ENCODE data around the gene SNX9. TPM values are rescaled to one million over a fixed set of nuclear protein-coding genes. Genes with fewer than 3 reads are reported as not detected.
"Not testable (repeated sequence)": the region's sequence is repeated elsewhere in the genome, so short reads cannot be mapped to it uniquely, and the experiment has no call there.

The SNX9 gene
- total RNA-seq, result 34.4 TPM
- long read RNA-seq, full-length matches to known transcripts, result 112 of 152 reads
- long read RNA-seq, partial matches to known transcripts, result 17 of 152 reads
- long read RNA-seq, other reads (novel, unspliced or antisense), result 23 of 152 reads

DNA sequence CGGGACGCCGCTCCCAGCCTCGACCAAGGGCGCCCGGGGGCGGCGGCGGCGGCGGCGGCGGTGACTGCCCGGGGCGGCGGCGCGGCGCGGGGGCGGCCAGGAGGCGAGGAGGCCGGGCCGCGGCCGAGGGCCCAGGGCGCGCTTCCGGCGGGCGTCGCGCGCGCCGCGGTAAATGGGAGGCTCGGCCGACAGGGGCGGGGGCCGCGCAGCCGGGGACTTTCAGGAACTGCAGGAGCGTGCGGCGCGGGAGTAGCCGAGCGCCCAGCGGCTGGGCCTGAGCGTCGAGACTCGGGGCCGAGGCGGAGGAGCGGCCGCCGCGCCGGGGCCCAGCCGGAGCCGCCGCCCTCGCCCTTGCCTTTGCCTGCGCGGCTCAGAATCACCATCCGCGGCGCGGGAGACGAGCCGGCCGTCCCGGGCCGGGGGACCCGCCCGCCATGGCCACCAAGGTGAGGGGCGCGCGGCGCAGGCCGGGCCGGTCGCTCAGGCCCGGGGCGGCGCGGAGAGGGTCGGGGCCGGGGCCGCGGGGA, at the start of gene SNX9:
Gene SNX9, plus strand, starts transcription at position 246 of the 527 bp plus-strand sequence. Its CDS starts 189 bp downstream, at position 435.
- ATAC-seq (ENCODE audit: poor library complexity), result peak; percentile 91
- intact Hi-C loops (cut with DNase I), result no loop called here

DNA sequence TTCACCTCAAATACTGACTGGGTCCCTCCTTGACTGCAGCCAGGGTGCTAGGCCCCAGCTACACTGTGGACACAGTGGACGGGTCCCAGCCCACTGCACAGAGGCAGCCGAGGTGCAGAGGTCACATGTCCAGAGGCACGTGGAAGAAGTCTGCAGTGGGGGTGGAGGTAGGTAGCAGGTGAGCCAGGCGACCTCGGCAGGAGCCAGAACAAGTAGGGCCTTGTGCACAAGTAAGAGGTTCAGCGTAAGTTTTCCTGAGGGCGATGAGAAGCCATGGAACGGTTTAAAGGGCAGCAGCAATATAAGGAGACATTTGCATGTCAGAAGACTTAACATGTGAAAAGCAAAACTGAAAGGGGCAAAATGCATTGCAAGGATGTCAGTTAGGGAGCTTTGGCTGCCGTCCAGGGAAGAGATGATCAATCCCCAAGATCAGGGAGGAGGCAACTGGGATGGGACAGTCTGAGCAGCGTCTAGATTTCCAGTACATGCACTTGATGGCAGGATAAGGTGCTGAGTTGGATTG, 49.7 kb upstream of the SNX9 start:
- ATAC-seq (ENCODE audit: poor library complexity) (no peak), DNase-seq (no peak)
- intact Hi-C loops (cut with DNase I), result no loop called here

More for the DNA sequence above, at the start of gene SNX9:
- peak; percentile 89 for DNase-seq

DNA sequence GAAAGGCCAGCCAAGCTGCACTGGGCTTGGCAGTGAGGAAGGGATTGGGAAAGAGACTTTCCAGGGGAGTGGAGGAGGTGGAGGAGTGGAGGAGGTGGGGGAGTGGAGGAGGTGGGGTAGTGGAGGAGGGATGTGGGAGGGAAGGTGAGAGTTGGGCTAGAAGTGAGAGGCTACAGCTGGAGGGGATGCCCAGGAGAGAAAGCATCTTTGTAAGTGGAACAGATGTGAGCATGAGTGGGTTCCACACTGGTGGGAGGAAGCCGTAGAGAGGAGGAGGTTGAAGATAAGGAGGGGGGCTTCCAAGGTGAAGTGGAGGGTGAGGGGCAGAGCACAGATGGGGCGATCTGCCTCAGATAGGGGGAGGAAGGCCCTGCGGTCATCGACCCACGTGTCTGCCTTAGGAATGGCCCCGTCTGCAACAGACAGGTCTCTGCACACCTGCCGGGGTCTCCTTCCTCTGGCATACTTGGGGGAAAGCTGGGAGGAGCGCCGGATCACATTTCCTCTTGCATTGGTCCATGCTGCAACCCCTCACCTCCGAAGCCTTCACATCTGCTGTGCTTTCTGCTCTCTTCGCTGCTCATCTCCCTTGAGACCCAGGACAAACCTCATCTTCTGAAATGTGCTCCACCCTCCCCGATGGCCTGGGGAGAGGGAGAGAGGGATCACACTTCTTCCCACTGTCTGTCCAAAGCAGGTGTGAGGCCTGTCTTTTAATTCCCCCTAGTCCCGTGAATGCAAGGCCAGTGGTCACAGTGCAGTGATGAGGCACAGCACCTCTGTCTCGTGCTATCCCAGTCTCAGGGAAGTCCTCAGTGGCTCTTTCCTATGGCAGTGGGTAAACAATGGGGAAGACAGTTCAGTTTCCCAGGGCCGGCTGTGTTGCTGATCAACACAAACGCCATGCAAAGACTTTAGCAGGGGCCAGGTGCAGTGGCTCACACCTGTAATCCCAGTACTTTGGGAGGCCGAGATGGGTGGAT, 48.6 kb upstream of the SNX9 start:
- intact Hi-C loops (cut with DNase I), result no loop called here
- DNase-seq (no peak), ATAC-seq (ENCODE audit: poor library complexity) (peak; percentile 56)

DNA sequence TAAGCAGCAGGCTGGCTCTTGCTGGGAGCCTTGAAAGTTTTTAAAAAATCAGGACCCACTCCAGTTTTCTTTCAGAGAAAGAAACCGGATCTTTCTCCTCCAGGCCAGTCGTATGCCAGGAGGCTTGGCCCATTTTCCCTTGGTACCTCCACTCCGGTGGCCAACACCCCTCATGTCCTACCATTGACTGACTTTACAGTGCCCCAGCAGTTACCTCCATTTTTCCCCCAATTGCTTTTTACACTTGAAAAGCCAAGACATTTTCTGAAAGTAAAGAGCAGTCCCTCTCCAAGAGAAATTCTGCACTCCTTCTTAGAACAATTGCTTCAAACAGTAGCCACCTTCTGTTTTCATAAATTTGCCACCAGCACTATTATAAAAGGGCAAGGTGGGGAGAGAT, 47.7 kb upstream of the SNX9 start:
- ATAC-seq (ENCODE audit: poor library complexity), result no peak

DNA sequence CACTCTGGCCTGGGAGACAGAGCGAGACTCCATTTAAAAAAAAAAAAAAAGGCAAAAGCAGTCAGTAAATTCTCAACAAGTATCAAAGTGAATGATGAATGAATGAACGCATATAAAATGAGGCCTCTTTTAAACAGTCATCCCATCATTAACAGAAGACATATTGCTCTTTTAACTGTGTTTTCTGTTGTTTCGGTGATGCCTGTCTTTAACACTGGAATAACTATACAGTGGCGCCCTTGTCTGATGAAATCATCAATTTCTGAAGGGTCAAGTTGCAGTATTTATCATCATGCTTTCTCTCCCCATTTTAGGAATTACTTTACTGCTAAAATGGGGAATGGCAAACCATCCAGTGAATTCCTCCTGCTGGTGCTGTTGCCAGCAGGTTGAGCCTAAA, 45.7 kb upstream of the SNX9 start:
- intact Hi-C loops (cut with DNase I), result no loop called here
- ATAC-seq (ENCODE audit: poor library complexity) (no peak), DNase-seq (no peak)

More for the DNA sequence above, 47.7 kb upstream of the SNX9 start:
- intact Hi-C loops (cut with DNase I), result no loop called here
- DNase-seq, result no peak

GRCh38 chr6:157778719-157779118, 44.3 kb upstream of the SNX9 start:
- DNase-seq, result no peak
- no peak for ATAC-seq (ENCODE audit: poor library complexity)
- intact Hi-C loops (cut with DNase I), result no loop called here

GRCh38 chr6:157779705-157780604, 43.1 kb upstream of the SNX9 start:
- DNase-seq, result no peak
- peak; percentile 15 for ATAC-seq (ENCODE audit: poor library complexity)
- intact Hi-C loops (cut with DNase I), result no loop called here

DNA sequence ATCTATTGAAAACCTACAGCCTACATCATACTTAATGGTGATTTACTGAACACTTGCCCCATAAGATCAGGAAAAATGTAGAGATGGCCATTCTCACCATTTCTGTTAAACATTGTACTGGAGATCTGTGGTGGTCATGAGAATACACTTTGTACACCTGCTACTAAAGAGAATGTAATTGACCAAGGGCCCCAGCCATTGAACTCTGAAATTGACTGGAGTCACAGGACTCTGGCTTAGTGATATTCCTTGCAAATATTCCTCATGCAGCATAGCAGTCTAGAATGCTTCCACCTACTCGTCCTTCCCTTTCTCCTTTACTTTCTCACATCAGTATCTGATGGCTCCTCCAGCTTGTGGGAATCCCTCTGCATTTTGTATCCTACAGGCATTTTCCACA, 37.4 kb upstream of the SNX9 start:
- no peak for ATAC-seq (ENCODE audit: poor library complexity)
- DNase-seq, result no peak
- intact Hi-C loops (cut with DNase I), result no loop called here

- intact Hi-C loops (cut with DNase I), result no loop called here
- ATAC-seq (ENCODE audit: poor library complexity) (no peak), DNase-seq (no peak)
Measured at GRCh38 chr6:157786221-157786620, 36.8 kb upstream of the SNX9 start.

- peak; percentile 85 for ATAC-seq (ENCODE audit: poor library complexity)
- intact Hi-C loops (cut with DNase I), result no loop called here
- peak; percentile 61 for DNase-seq
Measured at GRCh38 chr6:157787080-157787479, 36.0 kb upstream of the SNX9 start.

- DNase-seq (no peak), ATAC-seq (ENCODE audit: poor library complexity) (no peak)
- intact Hi-C loops (cut with DNase I), result no loop called here
Measured at GRCh38 chr6:157788180-157788579, 34.9 kb upstream of the SNX9 start.

DNA sequence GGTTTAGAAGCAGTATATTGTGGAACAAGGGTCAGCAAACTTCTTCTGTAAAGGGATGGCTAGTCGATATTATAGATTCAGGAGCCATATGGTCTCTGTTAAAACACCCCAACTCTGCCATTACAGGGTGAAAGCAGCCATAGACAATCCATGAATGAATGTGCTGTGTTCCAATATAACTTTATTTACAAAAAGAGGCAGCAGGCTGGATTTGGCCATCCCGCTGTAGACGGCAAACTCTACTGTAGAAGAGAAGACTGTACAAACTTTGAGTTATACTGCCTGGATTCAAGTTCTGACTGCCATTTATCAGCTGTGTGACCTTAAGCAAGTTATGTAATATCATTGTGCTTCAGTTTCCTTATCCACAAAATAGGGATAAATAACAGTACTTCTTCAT, 33.7 kb upstream of the SNX9 start:
- no peak for ATAC-seq (ENCODE audit: poor library complexity)
- intact Hi-C loops (cut with DNase I), result no loop called here

DNA sequence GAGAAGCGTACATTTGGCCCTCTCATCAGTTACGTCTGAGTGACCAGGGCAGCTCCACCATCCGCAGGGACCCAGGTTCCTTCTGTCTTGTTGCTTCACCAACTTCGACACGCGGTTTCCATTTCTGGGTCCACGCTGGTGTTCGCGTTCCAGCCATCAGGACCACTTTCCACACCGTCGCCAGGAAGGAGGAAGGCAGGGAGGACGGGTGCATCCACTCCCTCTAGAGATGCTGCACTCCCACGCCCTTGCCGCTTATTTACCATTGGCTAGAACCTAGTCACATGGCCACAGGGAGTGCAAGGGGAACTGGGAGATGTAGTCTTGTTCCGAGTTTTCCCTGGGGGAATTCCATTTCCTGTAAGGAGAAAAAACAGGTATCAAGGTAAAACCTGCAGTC, 33.2 kb upstream of the SNX9 start:
- DNase-seq (no peak), ATAC-seq (ENCODE audit: poor library complexity) (peak; percentile 36)
- intact Hi-C loops (cut with DNase I), result no loop called here

More for the DNA sequence above, 33.7 kb upstream of the SNX9 start:
- DNase-seq, result no peak

- intact Hi-C loops (cut with DNase I), result no loop called here
- no peak for DNase-seq
- peak; percentile 21 for ATAC-seq (ENCODE audit: poor library complexity)
Measured at GRCh38 chr6:157790548-157791160, 32.4 kb upstream of the SNX9 start.

GRCh38 chr6:157791450-157791849, 31.6 kb upstream of the SNX9 start:
- intact Hi-C loops (cut with DNase I), result no loop called here
- ATAC-seq (ENCODE audit: poor library complexity) (peak; percentile 39), DNase-seq (no peak)

GRCh38 chr6:157792671-157793070, 30.4 kb upstream of the SNX9 start:
- ATAC-seq (ENCODE audit: poor library complexity) (no peak), DNase-seq (no peak)
- intact Hi-C loops (cut with DNase I), result no loop called here

DNA sequence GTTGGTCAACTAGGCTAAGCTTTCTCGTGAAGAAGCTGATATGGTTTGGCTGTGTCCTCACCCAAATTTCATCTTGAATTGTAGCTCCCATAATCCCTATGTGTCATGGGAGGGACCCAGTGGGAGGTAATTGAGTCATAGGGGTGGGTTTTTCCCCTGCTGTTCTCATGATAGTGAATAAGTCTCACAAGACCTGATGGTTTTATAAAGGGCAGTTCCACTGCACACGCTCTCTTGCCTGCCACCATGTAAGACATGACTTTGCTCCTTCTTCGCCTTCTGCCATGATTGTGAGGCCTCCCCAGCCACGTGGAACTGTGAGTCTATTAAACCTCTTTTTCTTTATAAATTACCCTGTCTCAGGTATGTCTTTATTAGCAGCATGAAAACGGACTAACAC, 29.0 kb upstream of the SNX9 start:
- ATAC-seq (ENCODE audit: poor library complexity); intact Hi-C loops (cut with DNase I); DNase-seq: not testable (repeated sequence)

GRCh38 chr6:157795841-157796240, 27.2 kb upstream of the SNX9 start:
- no peak for DNase-seq
- intact Hi-C loops (cut with DNase I), result no loop called here
- peak; percentile 31 for ATAC-seq (ENCODE audit: poor library complexity)
